SK-N-SH (cell line): ENCODE measurements around the gene DNAJA3.

ENCODE experiments used
- CTCF ChIP-seq: fragments of 200-600 bp; sonication (generic); IDR thresholded peaks from 2 replicates; pipeline ENCODE4 v1.6.1; 2017; ENCODE audit warnings: antibody characterized with exemption, mild to moderate bottlenecking, moderate library complexity
- EP300 ChIP-seq, 2 experiments: IDR thresholded peaks; 2 replicates each; pipeline versions ENCODE4 v1.4.0 to v1.6.1; 2012; ENCODE audit warnings: borderline replicate concordance in 1 of 2, low read depth in 1 of 2, low read length in 1 of 2
- EZH2phosphoT487 ChIP-seq: fragments of 200-600 bp; sonication (generic); IDR thresholded peaks from 2 replicates; pipeline ENCODE4 v1.6.1; 2017; ENCODE audit warnings: low read depth, mixed run types, mild to moderate bottlenecking, antibody characterized with exemption, moderate library complexity, borderline replicate concordance
- MXI1 ChIP-seq: IDR thresholded peaks from 2 replicates; pipeline ENCODE4 v1.6.1; 2012; ENCODE audit warnings: mild to moderate bottlenecking, low read depth, low read length, improper control_type of control experiment
- RAD21 ChIP-seq: IDR thresholded peaks from 2 replicates; pipeline ENCODE4 v1.6.1; 2012; ENCODE audit warnings: mild to moderate bottlenecking, low read length
- REST ChIP-seq: IDR thresholded peaks from 2 replicates; pipeline ENCODE4 v1.6.1; 2012; ENCODE audit warnings: mild to moderate bottlenecking, low read depth, low read length, moderate library complexity
- SIN3A ChIP-seq: IDR thresholded peaks from 2 replicates; pipeline ENCODE4 v1.6.1; 2012; ENCODE audit warnings: low read depth, mild to moderate bottlenecking, low read length, moderate library complexity, borderline replicate concordance
- USF2 ChIP-seq: fragments of 150-350 bp; IDR thresholded peaks from 2 replicates; pipeline ENCODE4 v1.6.1; 2017; ENCODE audit warnings: antibody characterized with exemption, low read length, low read depth, borderline replicate concordance
- YY1 ChIP-seq: IDR thresholded peaks from 2 replicates; pipeline ENCODE4 v1.4.0; 2012; ENCODE audit warnings: low read depth, mild to moderate bottlenecking

GRCh38 chr16:4433914-4434787 is 8.5 kb downstream of the DNAJA3 start:
- no peak for TF ChIP-seq MXI1
- TF ChIP-seq SIN3A: no peak
- no peak for TF ChIP-seq EZH2phosphoT487
- no peak for TF ChIP-seq EP300 (IDR thresholded peaks at IDR 0.05; ENCODE audit: borderline replicate concordance in 1 of 2, low read depth in 1 of 2, low read length in 1 of 2)
- TF ChIP-seq YY1: no peak
- no peak for TF ChIP-seq CTCF
- TF ChIP-seq USF2: no peak
- TF ChIP-seq RAD21: no peak
- no peak for TF ChIP-seq REST
